RWPE1 (cell line): ENCODE data around the gene CCNY.
A peak's percentile ranks its signal among the peaks of the same experiment; 100 is the strongest.

Experiments used
- CTCF ChIA-PET: fragments of 350-600 bp; sonication (Branson Sonifier 250); formaldehyde crosslinking; extraction: SDS; loops from one replicate; lab custom pipeline; 2021; lab: Yijun Ruan, JAX
- POLR2A ChIA-PET: fragments of 400-600 bp; formaldehyde crosslinking; extraction: SDS; loops from one replicate; lab custom pipeline; 2020; ENCODE audit warnings: antibody characterized with exemption; ENCODE audit not compliant: low non-redundant PET; lab: Yijun Ruan, JAX
- DNase-seq: peaks from one replicate; pipeline ENCODE4 v3.0.0; 2012; ENCODE audit warnings: low spot score
- H3K27ac ChIP-seq: fragments of 450-650 bp; 2 replicates; pipeline ENCODE4 v1.5.1; 2017
- TF ChIP-seq, protein P1 (sequence below): fragments of 450-650 bp; conservative IDR thresholded peaks from 2 replicates; pipeline ENCODE4 v1.5.1; 2017; ENCODE audit warnings: low read depth, mild to moderate bottlenecking

CCNY gene

DNA sequence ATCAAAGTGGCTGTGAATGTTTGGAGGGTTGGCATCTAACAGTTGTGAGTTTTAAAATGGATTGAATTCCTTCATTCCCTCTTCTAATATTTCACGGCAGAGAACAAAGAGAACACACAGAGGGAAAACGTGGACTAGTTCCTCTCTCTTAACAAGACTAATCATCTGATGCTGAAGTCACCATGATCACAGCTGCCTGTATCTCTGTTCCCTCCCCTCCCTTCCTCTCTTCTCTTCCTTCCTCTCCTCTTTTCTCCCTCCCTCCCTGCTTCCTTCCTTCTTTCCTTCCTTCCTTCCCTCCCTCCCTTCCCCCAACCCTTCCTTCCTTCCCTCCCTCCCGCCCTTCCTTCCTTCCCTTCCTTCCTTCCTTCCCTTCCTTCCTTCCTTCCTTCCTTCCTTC is 258.8 kb downstream of the CCNY start:
- TF ChIP-seq, protein P1, sequence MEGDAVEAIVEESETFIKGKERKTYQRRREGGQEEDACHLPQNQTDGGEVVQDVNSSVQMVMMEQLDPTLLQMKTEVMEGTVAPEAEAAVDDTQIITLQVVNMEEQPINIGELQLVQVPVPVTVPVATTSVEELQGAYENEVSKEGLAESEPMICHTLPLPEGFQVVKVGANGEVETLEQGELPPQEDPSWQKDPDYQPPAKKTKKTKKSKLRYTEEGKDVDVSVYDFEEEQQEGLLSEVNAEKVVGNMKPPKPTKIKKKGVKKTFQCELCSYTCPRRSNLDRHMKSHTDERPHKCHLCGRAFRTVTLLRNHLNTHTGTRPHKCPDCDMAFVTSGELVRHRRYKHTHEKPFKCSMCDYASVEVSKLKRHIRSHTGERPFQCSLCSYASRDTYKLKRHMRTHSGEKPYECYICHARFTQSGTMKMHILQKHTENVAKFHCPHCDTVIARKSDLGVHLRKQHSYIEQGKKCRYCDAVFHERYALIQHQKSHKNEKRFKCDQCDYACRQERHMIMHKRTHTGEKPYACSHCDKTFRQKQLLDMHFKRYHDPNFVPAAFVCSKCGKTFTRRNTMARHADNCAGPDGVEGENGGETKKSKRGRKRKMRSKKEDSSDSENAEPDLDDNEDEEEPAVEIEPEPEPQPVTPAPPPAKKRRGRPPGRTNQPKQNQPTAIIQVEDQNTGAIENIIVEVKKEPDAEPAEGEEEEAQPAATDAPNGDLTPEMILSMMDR: no peak
- CTCF ChIA-PET: no interaction called here
- no peak for DNase-seq

DNA sequence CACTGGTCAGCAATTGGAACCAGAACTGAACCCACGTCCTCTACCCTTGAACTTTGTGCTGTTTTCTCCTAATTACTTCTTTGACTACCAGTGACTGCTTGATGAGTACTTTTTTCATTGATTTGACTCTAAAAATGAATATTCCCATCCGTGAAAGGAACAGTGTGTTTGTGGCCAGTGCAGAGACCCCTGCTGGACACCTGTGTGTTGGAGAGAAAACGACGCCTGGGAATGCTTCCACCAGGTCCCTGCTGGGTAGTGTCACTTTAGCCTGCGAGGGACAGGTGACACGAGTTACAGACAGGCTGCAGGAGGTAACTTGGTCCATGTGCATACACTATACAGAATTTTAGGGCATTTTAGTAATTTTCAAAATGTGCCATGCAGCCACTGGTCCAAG is 262.1 kb downstream of the CCNY start:
- no peak overlapping the region for H3K27ac ChIP-seq
- ChIA-PET POLR2A (no interaction called here), CTCF (no interaction called here)
- no peak for DNase-seq
- TF ChIP-seq, protein P1: 0 out of 2 replicates have a peak, but pooled peaks have one; percentile 10

More for the DNA sequence above, 258.8 kb downstream of the CCNY start:
- H3K27ac ChIP-seq: no peak overlapping the region
- POLR2A ChIA-PET: no interaction called here

DNA sequence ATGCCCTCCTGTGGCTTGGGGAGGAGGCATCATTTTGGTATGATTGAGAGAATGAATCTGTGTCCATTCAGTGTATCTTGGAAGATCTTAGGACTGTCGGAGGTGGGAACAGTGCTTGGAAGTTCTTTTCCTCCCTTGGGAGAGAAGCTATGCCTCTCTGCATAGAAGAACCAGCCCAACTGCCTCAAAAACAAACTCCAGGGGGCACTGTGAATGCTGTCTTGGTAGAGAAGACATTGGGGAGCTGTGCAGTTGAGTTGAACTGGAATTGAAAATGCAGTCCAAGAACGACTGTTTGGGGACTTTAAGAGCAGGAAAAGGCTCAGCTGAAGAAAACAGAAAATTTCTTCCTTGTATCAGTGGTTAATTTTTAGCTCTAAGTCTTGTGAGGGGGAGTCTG is 263.9 kb downstream of the CCNY start:
- CTCF ChIA-PET: interaction anchor here (0.6 kb wide), 1 partner anchor 371 kb away, joined by 5 read pairs; no protein-coding TSS in a partner anchor
- no peak for DNase-seq
- POLR2A ChIA-PET: no interaction called here
- TF ChIP-seq, protein P1: no peak
- no peak overlapping the region for H3K27ac ChIP-seq

GRCh38 chr10:35605191-35605590 is 268.9 kb downstream of the CCNY start, which contains the start of gene GJD4:
Gene GJD4 (plus strand): TSS chr10:35605341. CDS start chr10:35605568, 227 bp downstream.
- H3K27ac ChIP-seq: no peak within 1 kb of the TSS
- CTCF ChIA-PET: interaction anchor here (0.9 kb wide), 1 partner anchor 42 kb away, joined by 3 read pairs; no protein-coding TSS in a partner anchor
- DNase-seq: no peak
- POLR2A ChIA-PET: no interaction called here
- TF ChIP-seq, protein P1: no peak

- ChIA-PET POLR2A (no interaction called here), CTCF (no interaction called here)
- TF ChIP-seq, protein P1: no peak
- DNase-seq: no peak
- no peak overlapping the region for H3K27ac ChIP-seq
Observed at GRCh38 chr10:35606430-35606829, 270.1 kb downstream of the CCNY start.

DNA sequence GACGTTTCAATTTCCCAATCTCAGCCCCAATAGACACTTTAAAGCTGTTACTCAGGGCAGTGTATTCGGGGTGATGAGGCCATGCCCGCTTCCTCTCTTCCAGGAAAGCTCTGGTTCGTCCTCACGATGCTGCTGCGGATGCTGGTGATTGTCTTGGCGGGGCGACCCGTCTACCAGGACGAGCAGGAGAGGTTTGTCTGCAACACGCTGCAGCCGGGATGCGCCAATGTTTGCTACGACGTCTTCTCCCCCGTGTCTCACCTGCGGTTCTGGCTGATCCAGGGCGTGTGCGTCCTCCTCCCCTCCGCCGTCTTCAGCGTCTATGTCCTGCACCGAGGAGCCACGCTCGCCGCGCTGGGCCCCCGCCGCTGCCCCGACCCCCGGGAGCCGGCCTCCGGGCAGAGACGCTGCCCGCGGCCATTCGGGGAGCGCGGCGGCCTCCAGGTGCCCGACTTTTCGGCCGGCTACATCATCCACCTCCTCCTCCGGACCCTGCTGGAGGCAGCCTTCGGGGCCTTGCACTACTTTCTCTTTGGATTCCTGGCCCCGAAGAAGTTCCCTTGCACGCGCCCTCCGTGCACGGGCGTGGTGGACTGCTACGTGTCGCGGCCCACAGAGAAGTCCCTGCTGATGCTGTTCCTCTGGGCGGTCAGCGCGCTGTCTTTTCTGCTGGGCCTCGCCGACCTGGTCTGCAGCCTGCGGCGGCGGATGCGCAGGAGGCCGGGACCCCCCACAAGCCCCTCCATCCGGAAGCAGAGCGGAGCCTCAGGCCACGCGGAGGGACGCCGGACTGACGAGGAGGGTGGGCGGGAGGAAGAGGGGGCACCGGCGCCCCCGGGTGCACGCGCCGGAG is 271.4 kb downstream of the CCNY start:
- ChIA-PET CTCF (no interaction called here), POLR2A (no interaction called here)
- no peak for DNase-seq
- H3K27ac ChIP-seq: no peak overlapping the region
- TF ChIP-seq, protein P1: no peak
